BLaER1 (cell line): ENCODE data around the gene BLOC1S5.

Source experiments
- H3K27ac ChIP-seq: shearing (Covaris generic); formaldehyde crosslinking; 2 replicates; pipeline ENCODE4 v1.8.1; 2022
- H3K27me3 ChIP-seq: shearing (Covaris generic); formaldehyde crosslinking; 2 replicates; pipeline ENCODE4 v1.8.1; 2022
- H3K36me3 ChIP-seq: shearing (Covaris generic); formaldehyde crosslinking; 2 replicates; pipeline ENCODE4 v1.8.1; 2022
- H3K4me1 ChIP-seq: shearing (Covaris generic); formaldehyde crosslinking; 2 replicates; pipeline ENCODE4 v1.8.1; 2022
- H3K4me2 ChIP-seq: shearing (Covaris generic); formaldehyde crosslinking; 2 replicates; pipeline ENCODE4 v1.8.1; 2022
- H3K4me3 ChIP-seq: shearing (Covaris generic); formaldehyde crosslinking; 2 replicates; pipeline ENCODE4 v1.8.1; 2022
- H3K9ac ChIP-seq: shearing (Covaris generic); formaldehyde crosslinking; 2 replicates; pipeline ENCODE4 v1.8.1; 2022
- H3K9me3 ChIP-seq: shearing (Covaris generic); formaldehyde crosslinking; 2 replicates; pipeline ENCODE4 v1.8.1; 2022
- H4K20me1 ChIP-seq: shearing (Covaris generic); formaldehyde crosslinking; 2 replicates; pipeline ENCODE4 v1.8.1; 2022
- Cebpa-rat ChIP-seq: shearing (Covaris generic); IDR thresholded peaks from 2 replicates; pipeline ENCODE4 v1.8.1; 2022

BLOC1S5 gene

GRCh38 chr6:7970616-7971015, 93.6 kb downstream of the BLOC1S5 start:
- Histone ChIP-seq H3K4me3 (no peak overlapping the region), H4K20me1 (no peaks in the 10 kb centered on the region), H3K9ac (no peak overlapping the region), H3K27me3 (no peaks in the 10 kb centered on the region), H3K4me2 (no peak overlapping the region), H3K36me3 (no peaks in the 10 kb centered on the region), H3K27ac (no peak overlapping the region), H3K9me3 (peaks cover 11% of the 10 kb centered on the region), H3K4me1 (no peaks in the 10 kb centered on the region)
- TF ChIP-seq Cebpa-rat: no peak
